K562 (cell line): Measurements from ENCODE around the gene CALB2. TPM values are rescaled to one million over a fixed set of nuclear protein-coding genes. Genes with fewer than 3 reads are reported as not detected.

Source experiments
- ATAC-seq: fragments of 200-7000 bp; cut with Tn5 transposase; 3 replicates; pipeline ENCODE4 v1.9.1; 2020; ENCODE audit warnings: moderate library complexity
- BruUV-seq: library from RNA; stranded (reverse); fragments of 400-500 nt; replicated peaks from 2 replicates; lab custom pipeline; 2021; lab: Mats Ljungman, UMichigan
- CTCF ChIA-PET: fragments of 300-600 bp; formaldehyde crosslinking; extraction: SDS; loops from one replicate; lab custom pipeline; 2021; ENCODE audit warnings: low intra/inter-chr PET ratio; lab: Yijun Ruan, JAX
- POLR2A ChIA-PET: fragments of 300-600, 350-650 bp; sonication (Branson Sonifier 250); formaldehyde crosslinking; extraction: SDS; loops from one replicate; lab custom pipeline; 2021; ENCODE audit warnings: antibody characterized with exemption, inconsistent platforms; lab: Yijun Ruan, JAX
- DNase-seq, 4 experiments: peaks; one replicate each; pipeline versions ENCODE4 v3.0.0 to v3.0.0-alpha.2; 2011 to 2018; ENCODE audit warnings: low spot score in 3 of 4, mixed read lengths in 3 of 4; ENCODE audit errors: extremely low read depth in 1 of 4
- FAIRE-seq: peaks from 2 replicates; lab custom pipeline; 2011; peaks lifted over from hg19 to GRCh38; lab: Jason Lieb, UNC
- H2AFZ ChIP-seq: 2 replicates; pipeline ENCODE4 v1.6.0; 2011; ENCODE audit warnings: low read depth, low read length, control low read depth, inconsistent platforms
- H3K27ac ChIP-seq: fragments of 200-600 bp; 3 replicates; pipeline ENCODE4 v1.8.0; 2011; ENCODE audit warnings: low read depth, mild to moderate bottlenecking, control low read depth, inconsistent platforms, low read length, moderate library complexity, mixed read lengths; ENCODE audit errors: extremely low read depth
- H3K27me3 ChIP-seq, 2 experiments: fragments of 300-600 bp in 1 of 2; 2 replicates in 1 of 2; 3 replicates in 1 of 2; pipeline versions ENCODE4 v1.6.0 to v1.8.0; 2011; ENCODE audit warnings: inconsistent platforms in 2 of 2, low read length in 2 of 2, mild to moderate bottlenecking in 1 of 2, mixed read lengths in 1 of 2, moderate library complexity in 1 of 2; ENCODE audit not compliant: control insufficient read depth in 2 of 2, insufficient read depth in 2 of 2
- H3K36me3 ChIP-seq: fragments of 300-600 bp; 3 replicates; pipeline ENCODE4 v1.8.0; 2011; ENCODE audit warnings: mild to moderate bottlenecking, low read length, inconsistent platforms; ENCODE audit not compliant: control insufficient read depth, insufficient read depth
- H3K4me1 ChIP-seq, 2 experiments: fragments of 200-600 bp in 1 of 2; replicated peaks in 1 of 2; 2 replicates in 1 of 2; 3 replicates in 1 of 2; pipeline versions ENCODE4 v1.5.1 to v1.8.0; 2011; ENCODE audit warnings: inconsistent platforms in 2 of 2, low read length in 2 of 2, mild to moderate bottlenecking in 1 of 2, mixed read lengths in 1 of 2, moderate library complexity in 1 of 2; ENCODE audit not compliant: control insufficient read depth in 2 of 2, insufficient read depth in 2 of 2
- H3K4me2 ChIP-seq: 2 replicates; pipeline ENCODE4 v1.6.1; 2011; ENCODE audit warnings: low read length, control low read depth, inconsistent platforms, mixed read lengths; ENCODE audit not compliant: insufficient read depth
- H3K4me3 ChIP-seq: fragments of 200-600 bp; sonication (generic), shearing (Covaris generic); 2 replicates; pipeline ENCODE4 v1.5.1; 2016; ENCODE audit warnings: control low read depth, inconsistent platforms
- H3K79me2 ChIP-seq: fragments of 200-600 bp; 3 replicates; pipeline ENCODE4 v1.8.0; 2011; ENCODE audit warnings: low read length, inconsistent platforms; ENCODE audit not compliant: control insufficient read depth, insufficient read depth
- H3K9ac ChIP-seq, 2 experiments: 2 replicates each; pipeline versions ENCODE4 v1.6.0 to v1.6.1; 2011; ENCODE audit warnings: low read depth in 2 of 2, low read length in 2 of 2, control low read depth in 1 of 2, inconsistent platforms in 1 of 2, mild to moderate bottlenecking in 1 of 2, mixed read lengths in 1 of 2; ENCODE audit not compliant: insufficient read depth in 1 of 2
- H3K9me1 ChIP-seq: one replicate; pipeline ENCODE4 v1.6.0; 2011; ENCODE audit warnings: inconsistent platforms, mild to moderate bottlenecking, low read length, moderate library complexity; ENCODE audit not compliant: control insufficient read depth, insufficient read depth
- H3K9me3 ChIP-seq: replicated peaks from 2 replicates; pipeline ENCODE4 v1.5.1; 2011; ENCODE audit warnings: low read depth, low read length, inconsistent platforms; ENCODE audit not compliant: control insufficient read depth, insufficient read depth
- H4K20me1 ChIP-seq: replicated peaks from 2 replicates; pipeline ENCODE4 v1.6.1; 2011; ENCODE audit warnings: low read length, inconsistent platforms, mixed read lengths; ENCODE audit not compliant: control insufficient read depth, insufficient read depth
- BDP1 ChIP-seq: IDR thresholded peaks from 3 replicates; pipeline ENCODE4 v1.6.1; 2011; ENCODE audit not compliant: insufficient read length, insufficient read depth
- NFXL1 ChIP-seq: fragments of 450-650 bp; formaldehyde crosslinking; IDR thresholded peaks from 2 replicates; pipeline ENCODE4 v1.4.0; 2021; ENCODE audit warnings: mild to moderate bottlenecking
- TARDBP ChIP-seq: fragments of 450-650 bp; IDR thresholded peaks from 2 replicates; pipeline ENCODE4 v1.6.1; 2016
- YY1 ChIP-seq, 3 experiments: IDR thresholded peaks; 2 replicates each; pipeline ENCODE4 v1.6.1; 2011; ENCODE audit warnings: low read length in 2 of 3, mild to moderate bottlenecking in 2 of 3, moderate library complexity in 2 of 3, borderline replicate concordance in 1 of 3, control low read depth in 1 of 3, low read depth in 1 of 3; ENCODE audit not compliant: insufficient read depth in 3 of 3, insufficient replicate concordance in 2 of 3, control insufficient read depth in 1 of 3, insufficient read length in 1 of 3; ENCODE audit errors: extremely low read depth in 1 of 3
- ZNF311 ChIP-seq: fragments of 250-450 bp; sonication (Bioruptor Pico); IDR thresholded peaks from 2 replicates; pipeline ENCODE4 v1.4.0; 2020; ENCODE audit warnings: mild to moderate bottlenecking, moderate library complexity
- ZNF561 ChIP-seq: fragments of 450-650 bp; formaldehyde crosslinking; conservative IDR thresholded peaks from 2 replicates; pipeline ENCODE4 v1.4.0; 2020; ENCODE audit warnings: mild to moderate bottlenecking, moderate library complexity
- ZNF79 ChIP-seq: fragments of 250-450 bp; sonication (Bioruptor Pico); IDR thresholded peaks from 2 replicates; pipeline ENCODE4 v1.4.0; 2020; ENCODE audit warnings: low read depth, mild to moderate bottlenecking, moderate library complexity
- WGBS: fragments of 100-300 bp; shearing (Covaris generic); methylation state at CpG from one replicate; pipeline ENCODE4 v1.1.6; 2016; ENCODE audit warnings: low coverage, mixed read lengths; ENCODE audit not compliant: insufficient coverage; ENCODE audit errors: missing lambda C conversion rate; 5-methylcytosine and 5-hydroxymethylcytosine counted together
- in situ Hi-C: fragments of 300-500 bp; cut with MboI; formaldehyde crosslinking; loops from 4 replicates; pipeline ENCODE4 v1.15.0; 2018; ENCODE audit warnings: inconsistent platforms, mixed read lengths
- intact Hi-C: fragments of 100-400 bp; cut with micrococcal nuclease; formaldehyde crosslinking; loops from 2 replicates; pipeline ENCODE4 v1.14.2; 2022
- polyA plus RNA-seq, 8 experiments: library from polyadenylated mRNA; depleted of rRNA in 4 of 8; stranded (reverse) in 5 of 8; unstranded in 3 of 8; fragments of >200 nt; fragmentation: Nextera tagmentation in 2 of 8; fragmentation: Illumina TruSeq in 1 of 8; extraction: Ambion mirVana in 2 of 8; extraction: Trizol in 1 of 8; gene quantifications; 2 replicates each; pipeline versions ENCODE4 v1.2.1 to v1.2.3, GENCODE V29; 2011 to 2014; ENCODE audit warnings: inconsistent platforms in 1 of 8, missing spikeins in 1 of 8
- total RNA-seq, 7 experiments: library from RNA; depleted of rRNA in 6 of 7; stranded (reverse); fragments of >200 nt in 6 of 7; fragmentation: Illumina TruSeq in 2 of 7; extraction: Trizol in 2 of 7; gene quantifications; 2 replicates each; pipeline versions ENCODE4 v1.2.1 to v1.2.3, GENCODE V29; 2011 to 2021; ENCODE audit warnings: low replicate concordance in 1 of 7
- TF ChIP-seq, protein P1 (sequence below): IDR thresholded peaks from 2 replicates; pipeline ENCODE4 v1.6.1; 2012; ENCODE audit warnings: low read depth, low read length, improper control_type of control experiment, borderline replicate concordance
- TF ChIP-seq, protein P2 (sequence below): fragments of 250-450 bp; sonication (Bioruptor Pico); IDR thresholded peaks from 2 replicates; pipeline ENCODE4 v1.4.0; 2020

Gene CALB2
- total and polyA plus RNA-seq, 9 of the 15 experiments (the other 6 are each of a cell fraction or from before 2014, with no cell fraction given) = not detected

GRCh38 chr16:71343078-71343477 is 15.4 kb upstream of the CALB2 start (continued):
- TF ChIP-seq ZNF561 (CRISPR knock-in tag) (no peak), NFXL1 (no peak)

- TF ChIP-seq YY1 (IDR thresholded peaks at IDR 0.05; ENCODE audit: borderline replicate concordance in 1 of 3, control insufficient read depth in 1 of 3, extremely low read depth in 1 of 3, insufficient read depth in 3 of 3, insufficient read length in 1 of 3, insufficient replicate concordance in 2 of 3, low read depth in 1 of 3, low read length in 2 of 3) = no peak
- TF ChIP-seq ZNF311 (CRISPR knock-in tag) = no peak
- no peak for TF ChIP-seq BDP1
- TF ChIP-seq, protein P1, sequence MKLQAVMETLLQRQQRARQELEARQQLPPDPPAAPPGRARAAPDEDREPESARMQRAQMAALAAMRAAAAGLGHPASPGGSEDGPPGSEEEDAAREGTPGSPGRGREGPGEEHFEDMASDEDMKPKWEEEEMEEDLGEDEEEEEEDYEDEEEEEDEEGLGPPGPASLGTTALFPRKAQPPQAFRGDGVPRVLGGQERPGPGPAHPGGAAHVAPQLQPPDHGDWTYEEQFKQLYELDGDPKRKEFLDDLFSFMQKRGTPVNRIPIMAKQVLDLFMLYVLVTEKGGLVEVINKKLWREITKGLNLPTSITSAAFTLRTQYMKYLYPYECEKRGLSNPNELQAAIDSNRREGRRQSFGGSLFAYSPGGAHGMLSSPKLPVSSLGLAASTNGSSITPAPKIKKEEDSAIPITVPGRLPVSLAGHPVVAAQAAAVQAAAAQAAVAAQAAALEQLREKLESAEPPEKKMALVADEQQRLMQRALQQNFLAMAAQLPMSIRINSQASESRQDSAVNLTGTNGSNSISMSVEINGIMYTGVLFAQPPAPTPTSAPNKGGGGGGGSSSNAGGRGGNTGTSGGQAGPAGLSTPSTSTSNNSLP = no peak
- TF ChIP-seq, protein P2, sequence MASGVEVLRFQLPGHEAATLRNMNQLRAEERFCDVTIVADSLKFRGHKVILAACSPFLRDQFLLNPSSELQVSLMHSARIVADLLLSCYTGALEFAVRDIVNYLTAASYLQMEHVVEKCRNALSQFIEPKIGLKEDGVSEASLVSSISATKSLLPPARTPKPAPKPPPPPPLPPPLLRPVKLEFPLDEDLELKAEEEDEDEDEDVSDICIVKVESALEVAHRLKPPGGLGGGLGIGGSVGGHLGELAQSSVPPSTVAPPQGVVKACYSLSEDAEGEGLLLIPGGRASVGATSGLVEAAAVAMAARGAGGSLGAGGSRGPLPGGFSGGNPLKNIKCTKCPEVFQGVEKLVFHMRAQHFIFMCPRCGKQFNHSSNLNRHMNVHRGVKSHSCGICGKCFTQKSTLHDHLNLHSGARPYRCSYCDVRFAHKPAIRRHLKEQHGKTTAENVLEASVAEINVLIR = no peak
- TF ChIP-seq TARDBP = no peak
- no peak for TF ChIP-seq ZNF79 (CRISPR knock-in tag)
- no peak for ATAC-seq
- no peaks in the 10 kb centered on the region for H3K4me1 ChIP-seq
- no TSS peak for BruUV-seq
- H3K27me3 ChIP-seq = peaks cover 10 to 47% of the 10 kb centered on the region in 2 experiments; a peak in 4 of 5 replicates
- in situ Hi-C loops = no loop called here
- H3K9me1 ChIP-seq = no peaks in the 10 kb centered on the region
- CTCF ChIA-PET = no interaction called here
- no peak for DNase-seq
- peaks cover 7% of the 10 kb centered on the region; the same call in 1 of the 2 replicates for H4K20me1 ChIP-seq
- no peak for FAIRE-seq
- POLR2A ChIA-PET = no interaction called here
- no peaks in the 10 kb centered on the region for H3K9me3 ChIP-seq
- H3K27ac ChIP-seq = no peak overlapping the region
- no peaks in the 10 kb centered on the region for H3K79me2 ChIP-seq
- no peaks in the 10 kb centered on the region for H3K36me3 ChIP-seq
- intact Hi-C loops = no loop called here
- H3K4me3 ChIP-seq = no peak overlapping the region
- 1% methylated on average over 13 of the region's 13 CpGs for WGBS
- H3K4me2 ChIP-seq = no peak overlapping the region
- H2AFZ ChIP-seq = no peak overlapping the region
- no peak overlapping the region for H3K9ac ChIP-seq
Measured at GRCh38 chr16:71344315-71344905, 14.1 kb upstream of the CALB2 start.
